Superior temporal gyrus (tissue), 1 donor: ENCODE data around the gene KCNK5.

Experiments used
- DNase-seq: peaks from one replicate; pipeline ENCODE4 v3.0.0-alpha.2; 2016; ENCODE audit errors: extremely low spot score

KCNK5 gene

DNA sequence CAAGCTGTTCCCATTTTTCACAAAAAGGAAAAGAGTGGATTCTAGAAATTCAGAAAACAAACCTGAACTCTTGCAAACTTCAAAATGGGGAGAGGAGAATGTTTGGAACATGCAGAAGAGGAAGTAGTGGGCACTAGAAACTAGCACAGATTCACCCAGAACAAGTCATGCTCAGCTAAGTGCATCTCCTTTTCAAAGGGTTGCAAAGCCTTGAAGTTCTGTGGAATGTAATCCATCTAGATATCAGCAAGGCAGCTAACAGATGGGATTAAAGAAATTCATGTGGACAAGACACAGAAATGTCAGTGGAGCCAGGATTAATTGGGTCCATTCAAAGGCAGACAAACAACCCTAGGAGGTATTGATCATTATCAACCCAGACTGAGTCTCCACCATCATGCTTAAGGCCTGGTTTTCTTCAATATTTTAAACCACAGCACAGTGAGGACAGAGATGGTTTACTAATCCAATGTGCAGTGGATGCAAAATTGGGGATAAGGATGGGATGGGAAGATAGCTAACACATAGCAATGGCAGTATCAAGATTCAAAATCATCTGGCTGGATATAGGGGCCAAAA, 31.3 kb downstream of the KCNK5 start:
- DNase-seq: no peak

DNA sequence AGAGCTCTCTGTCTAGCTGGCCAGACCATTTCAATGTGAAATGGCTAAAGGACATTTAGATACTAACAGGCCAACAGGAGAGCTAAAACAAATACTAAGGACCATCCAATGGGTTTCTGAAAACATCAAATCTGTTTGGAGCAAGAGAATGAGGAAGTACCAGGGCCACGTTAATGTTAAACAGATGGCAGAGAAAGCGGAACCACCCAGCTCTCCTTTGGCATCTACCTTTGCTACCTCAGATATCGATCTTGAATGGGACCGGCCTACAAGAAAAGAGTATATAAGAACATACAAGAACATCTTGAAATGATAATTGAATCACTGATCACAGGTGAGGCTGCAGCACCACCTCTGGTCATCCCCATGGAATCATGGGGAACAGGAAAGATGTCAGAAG, 31.8 kb downstream of the KCNK5 start:
- no peak for DNase-seq

DNA sequence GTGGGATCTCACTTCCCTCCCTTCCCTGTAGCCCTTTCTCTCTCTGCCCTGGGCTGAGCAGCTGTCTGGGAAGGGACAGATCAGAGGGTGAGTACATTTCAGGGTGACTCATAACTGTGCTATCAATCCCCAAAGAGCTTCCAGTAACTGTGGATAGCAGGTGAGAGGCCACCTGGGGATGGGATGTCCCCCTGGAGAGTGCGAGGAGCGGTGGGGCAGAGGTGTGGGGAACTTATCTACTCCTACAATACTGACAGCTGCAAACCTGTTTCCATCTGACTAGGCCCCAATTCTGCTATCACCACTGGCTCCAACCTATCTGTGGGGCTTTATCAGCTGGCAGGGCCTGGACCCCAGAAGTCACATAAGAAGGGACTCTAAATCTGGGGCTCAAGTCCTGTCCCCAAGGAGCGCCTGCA, 32.6 kb downstream of the KCNK5 start:
- no peak for DNase-seq

DNA sequence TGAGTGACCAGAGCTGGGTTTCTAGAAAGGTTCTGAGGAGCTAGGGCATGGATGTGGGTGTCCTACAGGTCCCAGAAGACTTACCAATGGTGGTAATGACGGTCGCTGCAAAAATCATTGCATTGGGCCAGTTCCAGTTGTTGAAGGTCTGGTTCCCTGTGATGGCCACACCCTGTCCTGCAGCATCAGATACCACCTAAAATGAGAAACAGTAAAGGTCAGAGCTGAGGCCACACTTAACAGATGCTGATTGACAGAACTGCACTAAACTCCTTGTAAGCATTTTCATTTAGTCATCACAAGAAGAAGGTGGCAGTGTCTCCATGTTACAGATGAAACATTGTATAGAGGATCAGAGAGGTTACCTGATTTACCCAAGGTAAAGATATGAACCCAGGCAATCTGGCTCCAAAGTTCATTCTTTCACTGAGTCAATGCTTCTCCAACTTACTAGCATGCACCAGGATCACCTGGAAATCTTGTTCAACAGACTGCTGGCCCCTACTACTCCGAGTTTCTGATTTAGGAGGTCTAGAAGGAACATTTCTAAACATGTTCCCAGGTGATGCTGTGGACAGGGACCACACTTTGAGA, 33.4 kb downstream of the KCNK5 start:
- no peak for DNase-seq

DNA sequence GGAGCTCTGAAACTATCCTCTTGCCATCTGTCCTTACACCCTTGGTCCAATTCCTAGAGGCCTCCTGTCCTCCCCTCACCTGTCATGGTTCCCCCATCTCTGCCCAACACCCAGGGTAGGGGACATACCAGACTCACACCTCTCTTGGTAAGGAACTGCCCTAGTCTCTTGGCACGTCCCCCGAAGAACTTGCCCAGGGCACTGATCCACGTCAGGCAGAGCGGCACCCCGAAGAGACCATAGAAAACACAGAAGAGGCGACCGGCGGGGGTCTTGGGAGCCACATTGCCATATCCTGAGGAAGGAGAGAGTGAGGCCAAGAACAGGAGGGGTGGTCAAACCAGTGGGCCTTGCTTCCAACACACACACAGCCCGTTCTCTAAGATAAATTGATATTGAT, 34.8 kb downstream of the KCNK5 start:
- DNase-seq: no peak

DNA sequence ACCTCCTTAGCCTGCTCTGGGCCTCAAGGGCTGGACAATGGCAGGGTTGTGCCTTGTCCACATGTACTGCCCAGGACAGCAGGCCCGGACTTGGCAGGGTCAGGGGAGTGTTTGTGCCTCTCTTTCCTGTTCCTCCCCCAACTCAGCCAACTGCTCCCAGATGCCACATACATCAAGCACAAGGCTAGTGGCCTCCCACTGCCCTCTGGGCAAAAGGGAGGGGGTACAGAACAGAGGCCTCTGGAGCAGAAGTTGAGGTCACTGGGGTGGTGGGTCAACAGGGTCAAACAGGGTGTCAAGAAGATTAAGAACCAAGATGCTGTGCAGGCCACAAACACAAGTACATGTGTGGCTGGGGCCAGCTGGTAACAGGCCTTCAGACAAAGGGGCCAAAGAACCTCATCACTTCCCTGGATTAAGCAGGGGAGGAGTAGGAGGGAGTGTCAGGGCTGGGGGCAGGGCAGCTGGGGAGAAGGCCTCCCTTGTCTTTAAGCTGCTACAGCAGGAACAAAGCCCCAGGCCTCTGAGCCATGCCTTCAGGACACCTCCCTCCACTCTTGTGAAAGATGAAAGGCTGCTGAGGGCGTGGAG, 36.0 kb downstream of the KCNK5 start:
- no peak for DNase-seq

DNA sequence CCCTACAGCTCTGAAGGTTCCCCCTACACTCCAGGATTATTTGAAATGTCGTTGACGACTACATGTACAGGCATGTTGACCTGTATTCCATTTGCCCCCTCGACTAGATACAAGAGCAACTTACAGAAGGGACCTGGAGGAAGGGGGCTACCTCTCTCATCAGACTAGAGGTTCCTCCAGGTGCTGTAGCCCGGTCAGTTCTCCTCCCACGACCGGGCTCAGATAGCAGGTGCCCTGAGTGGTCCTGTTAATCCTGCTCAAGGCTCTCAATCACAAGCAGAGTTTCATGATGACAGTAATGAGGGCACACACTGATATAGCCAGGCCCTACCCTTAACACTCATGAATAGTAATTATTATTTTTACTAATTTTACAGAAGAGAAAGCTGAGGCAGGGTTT, 36.5 kb downstream of the KCNK5 start:
- DNase-seq: no peak

DNA sequence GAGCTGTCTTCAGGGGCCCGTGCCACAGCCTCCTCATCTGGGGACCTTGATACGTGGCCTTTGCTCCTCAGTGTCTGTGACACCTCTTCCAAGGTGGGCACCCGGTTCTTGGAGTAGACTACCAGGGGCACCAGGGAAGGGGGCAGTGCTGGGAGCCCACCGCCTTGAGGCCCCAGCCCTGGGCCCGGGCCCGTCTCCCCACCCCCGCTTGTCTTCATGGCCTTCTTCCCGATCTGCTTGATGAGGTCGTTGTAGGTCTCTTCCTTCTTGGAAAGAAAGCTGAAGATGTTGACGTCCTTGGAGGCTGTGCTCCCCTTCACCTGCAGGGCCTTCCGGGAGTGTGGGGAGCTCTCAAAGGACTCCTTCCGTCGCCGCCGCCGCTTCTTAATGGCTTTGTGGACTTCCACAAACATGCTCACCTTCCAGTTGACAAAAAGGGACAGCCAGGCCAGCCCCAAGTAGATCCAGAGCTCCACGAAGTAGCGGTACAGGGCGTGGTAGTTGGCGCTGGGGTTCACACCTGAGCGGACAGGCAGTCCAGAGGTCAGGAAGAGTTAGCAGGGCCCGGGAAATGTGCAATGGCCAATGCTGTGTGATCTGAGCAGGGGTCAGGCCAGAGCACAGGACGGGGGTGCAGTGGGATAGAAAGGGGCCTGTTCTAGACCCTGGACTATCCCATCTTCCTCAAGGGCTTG, 37.9 kb downstream of the KCNK5 start:
- no peak for DNase-seq

DNA sequence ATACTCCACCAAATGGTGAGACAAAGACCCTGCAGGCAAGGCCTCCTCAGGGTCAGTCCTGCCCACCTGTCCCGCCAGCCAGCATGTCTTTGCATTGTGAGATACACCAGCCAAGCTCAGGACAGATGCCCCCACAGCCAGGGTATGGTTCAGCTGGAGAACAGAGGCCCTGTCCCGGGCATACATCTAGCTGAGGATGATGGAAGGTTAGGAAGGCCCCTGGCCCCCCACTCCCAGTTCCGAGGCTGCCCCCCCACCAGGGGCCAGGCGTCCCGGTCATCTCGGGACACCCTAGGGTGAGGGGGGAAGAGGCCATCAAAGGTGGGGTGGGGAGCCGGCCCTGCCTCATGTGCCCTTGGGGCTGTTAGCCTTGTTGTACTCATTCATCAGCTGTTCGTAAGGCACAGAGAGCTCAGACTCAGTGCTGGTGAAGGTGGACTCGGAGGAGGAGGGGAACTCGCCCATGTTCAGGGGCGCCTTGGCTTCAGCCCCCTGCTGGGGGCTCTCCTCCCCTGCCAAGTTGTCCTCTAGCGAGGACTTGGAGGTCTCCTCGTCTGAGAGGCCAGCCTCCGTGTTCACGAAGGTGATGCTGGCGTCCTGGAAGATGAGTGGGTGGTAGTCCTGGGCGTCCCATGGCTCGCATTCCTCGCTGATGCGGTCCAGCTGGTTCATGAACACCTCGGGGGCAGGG, 38.6 kb downstream of the KCNK5 start:
- DNase-seq: no peak

DNA sequence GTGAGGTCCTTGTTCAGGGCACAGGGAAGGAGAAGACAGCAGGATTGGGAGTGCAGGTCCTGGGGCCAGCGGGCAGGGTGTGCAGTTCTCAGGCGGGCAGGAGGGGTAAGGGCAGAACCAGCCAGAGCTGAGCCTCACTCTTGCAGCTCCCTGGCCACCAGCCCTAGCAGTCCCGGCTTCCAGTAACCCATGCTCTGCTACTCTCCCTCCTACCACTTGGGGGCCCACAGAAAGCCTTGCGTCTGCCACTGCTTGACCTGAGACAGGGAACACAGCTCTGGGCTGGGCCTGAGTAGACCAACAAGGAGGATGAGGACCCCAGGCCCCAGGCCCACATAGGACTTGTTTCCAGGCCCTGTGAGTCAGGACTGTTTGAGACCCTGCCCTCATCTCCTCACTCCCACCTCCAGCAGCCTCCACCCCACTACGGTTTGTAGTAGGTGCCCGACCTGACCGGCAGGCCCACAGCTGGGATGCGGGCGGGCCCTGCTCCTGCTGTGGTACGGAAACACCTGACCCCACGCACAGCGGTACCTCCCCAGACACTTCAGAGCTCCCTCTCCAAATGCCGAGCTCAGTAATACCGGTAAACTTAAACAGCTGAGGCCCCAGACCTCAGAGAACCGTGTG, 39.2 kb downstream of the KCNK5 start:
- DNase-seq: peak; percentile 23

DNA sequence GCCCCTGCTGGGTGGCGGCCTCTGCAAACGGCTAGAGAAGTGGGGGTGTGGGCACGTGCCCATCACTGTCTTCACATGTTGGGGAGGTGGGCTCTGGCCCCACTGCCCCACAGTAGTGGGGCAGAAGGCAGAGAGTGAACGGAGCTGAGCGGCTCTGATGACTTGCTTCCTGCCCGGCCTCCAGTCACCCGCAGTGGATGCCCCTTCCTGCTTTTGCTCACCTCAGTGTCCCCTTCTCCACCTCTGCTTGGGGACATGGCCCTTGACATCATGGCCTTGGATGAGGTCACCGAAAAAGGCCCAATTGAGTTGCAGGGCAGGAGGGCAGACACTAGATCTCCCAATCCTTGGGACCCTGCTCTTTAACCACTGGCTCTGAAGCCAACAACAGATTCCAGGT, 40.1 kb downstream of the KCNK5 start:
- DNase-seq: no peak

DNA sequence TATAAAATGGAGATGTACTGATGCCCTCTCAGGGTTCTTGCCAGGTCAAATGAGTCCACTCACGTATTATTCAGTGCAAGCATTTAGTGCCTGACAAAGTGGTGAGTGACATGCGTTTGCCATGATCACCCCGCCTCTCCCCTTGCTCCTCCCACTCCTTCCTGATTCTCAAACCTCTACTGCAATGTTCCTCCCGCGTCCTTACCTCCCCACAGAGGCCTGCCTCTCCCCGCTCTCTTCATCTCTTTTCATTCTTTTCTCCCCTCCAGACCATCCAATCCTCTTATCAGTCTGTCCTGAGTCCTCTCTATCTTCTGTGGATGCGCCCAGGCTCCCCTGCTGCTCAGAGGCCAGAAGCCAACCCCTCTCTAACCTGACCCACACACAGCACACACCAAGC, 40.7 kb downstream of the KCNK5 start:
- DNase-seq: no peak

DNA sequence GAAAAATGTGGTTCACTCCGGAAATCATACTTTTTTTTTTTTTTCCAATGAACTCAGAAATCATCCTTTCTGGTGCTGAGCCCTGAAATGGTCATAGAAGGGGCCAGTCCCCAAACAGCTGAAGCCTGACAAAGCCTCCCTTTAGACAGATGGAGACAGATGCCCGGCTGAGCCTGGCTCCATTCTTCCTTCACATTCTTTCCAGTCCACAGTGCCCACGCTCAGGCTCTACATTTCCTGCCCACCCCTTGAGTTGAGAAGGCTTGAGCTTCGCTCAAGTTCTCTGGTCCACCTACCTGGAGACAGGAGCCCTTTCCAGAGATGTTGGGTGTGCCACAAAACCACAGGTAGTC, 41.2 kb downstream of the KCNK5 start:
- no peak for DNase-seq

DNA sequence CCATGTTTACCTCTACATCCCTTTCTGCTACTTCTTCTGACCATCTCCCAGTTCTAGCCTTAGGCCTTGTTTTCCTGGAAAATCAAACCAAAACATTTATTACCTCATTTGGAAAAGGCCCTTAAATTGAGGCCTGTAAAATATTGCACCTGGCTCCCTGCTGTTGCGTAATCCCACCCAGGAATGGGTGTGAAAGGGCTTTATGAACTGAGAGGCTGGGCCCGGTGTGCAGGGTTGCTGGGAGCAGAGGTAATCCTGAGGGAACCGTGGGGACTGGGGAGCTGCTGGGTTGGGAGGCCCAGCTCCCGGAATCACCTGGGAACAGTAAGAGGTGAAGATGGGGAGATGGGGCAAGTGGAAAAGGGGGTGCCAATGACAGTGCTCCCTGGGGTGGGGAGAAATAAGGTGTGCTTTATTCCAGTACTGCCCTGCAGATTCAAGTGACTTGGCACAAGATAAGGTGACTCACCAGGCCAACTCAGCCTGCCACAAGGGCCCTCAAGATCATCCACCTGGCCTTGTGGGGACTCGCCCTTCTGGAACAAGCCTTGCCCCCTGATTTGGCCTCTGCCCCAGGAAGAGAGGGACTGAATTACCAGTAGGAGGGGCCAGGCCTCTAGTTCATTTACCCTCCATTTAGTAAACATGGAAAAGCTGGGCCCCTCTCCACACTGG, 44.2 kb downstream of the KCNK5 start:
- DNase-seq: no peak

DNA sequence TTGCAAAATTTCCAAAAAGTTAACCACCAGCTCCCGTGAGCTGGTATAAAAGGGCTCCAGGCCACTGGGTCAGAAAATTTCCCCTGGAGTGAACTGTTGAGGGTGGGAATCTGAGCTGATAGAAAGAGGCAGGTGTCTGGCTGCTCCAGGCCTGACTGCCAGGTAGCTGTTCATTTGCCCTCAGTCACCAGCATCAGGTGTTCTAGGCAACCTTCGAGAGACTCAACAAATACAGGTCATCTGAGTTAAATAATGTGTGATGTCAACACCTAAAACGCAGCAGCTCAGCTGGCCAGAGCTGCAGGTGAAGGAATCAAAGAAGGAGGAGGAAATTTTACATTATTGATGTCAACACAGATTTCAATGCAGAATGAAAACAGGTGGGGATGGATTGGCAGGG, 46.7 kb downstream of the KCNK5 start:
- DNase-seq: no peak

DNA sequence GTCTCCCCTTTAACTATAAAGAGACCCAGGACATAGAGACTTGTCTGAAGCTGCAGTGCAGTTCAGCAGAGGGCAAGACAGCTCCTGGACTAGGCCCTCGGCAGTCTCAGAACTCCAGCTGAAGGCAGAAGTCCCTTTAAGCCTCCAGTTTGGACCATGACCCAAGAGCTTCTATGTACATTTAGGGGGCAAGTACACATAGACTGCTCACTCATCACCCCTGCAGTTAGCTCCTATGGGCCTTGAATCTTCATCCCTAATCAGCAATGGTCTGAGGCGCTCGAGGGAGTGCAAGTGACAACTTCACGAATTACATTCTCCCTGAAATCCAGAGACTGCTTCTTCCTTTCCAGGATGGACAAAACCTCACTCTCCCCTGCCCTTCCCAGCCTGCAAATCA, 47.4 kb downstream of the KCNK5 start:
- no peak for DNase-seq

DNA sequence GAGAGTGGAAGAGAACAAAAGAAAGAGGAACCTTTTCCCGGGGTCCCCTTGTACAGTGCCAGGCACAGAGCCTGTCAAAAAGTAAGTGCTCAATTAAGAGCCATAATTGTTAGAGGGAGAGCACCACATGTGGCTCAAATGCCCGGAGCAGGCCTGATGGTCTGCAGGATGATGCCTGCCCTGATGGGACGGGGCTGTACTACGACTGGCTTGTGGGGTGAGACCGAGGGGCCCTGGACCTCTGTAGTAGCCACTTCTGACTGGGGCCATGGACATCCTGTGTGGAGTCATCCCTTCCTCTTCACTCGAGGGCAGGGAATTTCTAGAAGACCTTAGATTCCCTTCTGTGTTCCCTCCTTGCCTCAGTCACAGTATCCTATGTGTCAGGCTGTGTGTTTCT, 47.9 kb downstream of the KCNK5 start:
- DNase-seq: no peak

DNA sequence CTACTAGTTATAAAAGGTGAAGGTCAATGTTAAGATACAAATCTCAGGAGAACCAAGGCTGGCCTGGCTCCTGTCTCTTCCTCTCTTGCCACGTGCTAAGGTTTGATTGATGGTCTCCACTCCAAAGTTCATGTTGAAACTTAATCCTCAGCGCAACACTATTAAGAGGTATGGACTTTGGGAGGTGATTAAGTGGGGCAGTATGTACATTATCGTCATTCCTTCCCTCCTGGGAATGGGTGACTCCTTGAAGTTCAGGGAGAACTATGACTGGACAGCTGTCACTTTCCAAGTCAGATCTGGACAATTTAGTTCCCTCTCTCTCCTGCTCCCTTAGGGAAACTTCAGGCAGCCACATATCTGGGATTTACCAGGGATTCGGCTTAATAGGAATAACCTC, 50.5 kb downstream of the KCNK5 start:
- DNase-seq: no peak

DNA sequence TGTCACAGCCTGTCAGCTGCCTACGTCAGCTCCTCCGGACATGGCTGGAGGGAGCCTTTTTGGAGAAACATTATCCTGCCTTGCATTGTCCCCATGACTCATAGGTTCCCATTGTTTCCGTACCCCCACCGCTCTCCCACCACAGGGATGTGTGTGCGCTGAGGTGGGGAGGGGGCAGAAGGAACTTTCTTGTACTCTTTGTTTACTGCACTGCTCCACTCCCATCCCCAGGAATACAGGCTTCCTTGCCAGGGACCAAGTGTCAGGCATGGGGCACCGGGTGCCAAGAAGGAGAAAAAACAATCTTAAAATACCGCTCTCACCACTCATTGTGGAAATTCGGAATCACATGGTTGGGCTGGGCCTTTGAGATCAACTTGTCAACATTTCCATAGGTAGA, 51.0 kb downstream of the KCNK5 start:
- no peak for DNase-seq

DNA sequence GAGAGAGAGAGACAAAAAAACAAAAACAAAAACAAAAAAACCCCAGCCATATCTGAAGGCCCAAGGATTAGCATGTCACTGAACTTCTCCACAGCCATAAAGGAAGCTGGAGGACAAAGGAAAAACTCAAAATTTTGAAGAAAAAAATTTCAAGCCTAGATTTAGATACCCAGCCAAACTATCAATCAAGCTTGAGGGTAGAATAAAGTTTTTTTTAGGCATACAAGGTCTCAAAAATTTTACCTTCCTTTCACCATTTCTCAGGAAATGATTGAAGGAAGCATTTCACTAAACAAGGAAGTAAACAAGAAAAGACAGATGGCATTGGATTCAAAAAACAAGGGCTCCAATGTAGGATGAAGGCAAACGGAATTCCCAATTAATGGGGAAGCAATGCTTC, 52.1 kb downstream of the KCNK5 start:
- no peak for DNase-seq

DNA sequence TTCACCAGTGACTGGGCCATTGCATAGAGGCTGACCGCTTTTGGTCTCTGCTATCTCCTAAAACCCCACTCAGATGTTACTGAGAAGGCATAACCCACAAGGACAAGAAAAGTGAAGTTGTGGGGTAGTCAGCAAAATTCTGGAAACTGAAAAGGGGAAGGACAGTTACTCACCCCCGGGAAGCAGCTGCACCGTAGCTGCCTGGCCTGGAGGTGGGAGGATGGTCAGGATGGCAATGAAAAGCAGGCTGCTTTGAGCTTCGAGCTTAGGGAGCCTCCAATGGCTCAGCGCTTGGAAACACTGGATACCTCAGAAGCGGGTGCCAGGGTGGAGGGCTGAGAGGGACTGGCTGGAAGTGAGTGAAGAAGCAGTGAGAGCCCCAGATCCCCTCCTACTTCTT, 56.0 kb downstream of the KCNK5 start:
- no peak for DNase-seq

DNA sequence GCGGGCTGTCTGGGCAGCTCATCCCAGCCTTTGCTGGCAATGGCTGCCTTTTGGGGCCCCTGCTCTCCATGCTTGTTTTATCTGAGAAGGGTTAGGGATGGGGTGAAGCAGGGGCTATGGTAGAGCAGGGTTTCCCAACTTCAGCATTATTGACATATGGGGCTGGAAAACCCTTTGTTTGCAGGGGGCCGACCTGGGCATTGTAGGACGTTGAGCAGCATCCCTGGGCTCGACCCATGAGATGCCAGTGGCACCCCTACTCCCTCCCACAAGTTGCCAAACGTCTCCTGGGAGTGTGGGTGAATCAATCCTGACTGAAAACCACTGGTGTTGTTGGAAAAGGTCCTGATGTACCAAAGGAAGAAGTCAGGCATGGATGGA, 56.9 kb downstream of the KCNK5 start:
- no peak for DNase-seq
